ENCODE measurements around the gene EVI5. TPM values are rescaled to one million over a fixed set of nuclear protein-coding genes. Genes with fewer than 3 reads are reported as not detected.

Gene EVI5
- total RNA-seq, 2 donors from 2014 or later = 7.9 to 18.9 TPM

GRCh38 chr1:92481599-92481925 is 303.3 kb downstream of the EVI5 start:
- Histone ChIP-seq H3K4me1 (peaks cover 56% of the 10 kb centered on the region), H3K27ac (no peak overlapping the region), H3K9me3 (no peaks in the 10 kb centered on the region), H3K27me3 (no peaks in the 10 kb centered on the region), H3K36me3 (replicated peaks in 1 of 2; ENCODE audit: insufficient read depth in 1 of 2, low read depth in 2 of 2) (no peaks in the 10 kb centered on the region), H3K4me3 (no peak overlapping the region)
- DNase-seq = no peak
- TF ChIP-seq POLR2A (IDR thresholded peaks at IDR 0.05) = no peak
- TF ChIP-seq, protein P1, sequence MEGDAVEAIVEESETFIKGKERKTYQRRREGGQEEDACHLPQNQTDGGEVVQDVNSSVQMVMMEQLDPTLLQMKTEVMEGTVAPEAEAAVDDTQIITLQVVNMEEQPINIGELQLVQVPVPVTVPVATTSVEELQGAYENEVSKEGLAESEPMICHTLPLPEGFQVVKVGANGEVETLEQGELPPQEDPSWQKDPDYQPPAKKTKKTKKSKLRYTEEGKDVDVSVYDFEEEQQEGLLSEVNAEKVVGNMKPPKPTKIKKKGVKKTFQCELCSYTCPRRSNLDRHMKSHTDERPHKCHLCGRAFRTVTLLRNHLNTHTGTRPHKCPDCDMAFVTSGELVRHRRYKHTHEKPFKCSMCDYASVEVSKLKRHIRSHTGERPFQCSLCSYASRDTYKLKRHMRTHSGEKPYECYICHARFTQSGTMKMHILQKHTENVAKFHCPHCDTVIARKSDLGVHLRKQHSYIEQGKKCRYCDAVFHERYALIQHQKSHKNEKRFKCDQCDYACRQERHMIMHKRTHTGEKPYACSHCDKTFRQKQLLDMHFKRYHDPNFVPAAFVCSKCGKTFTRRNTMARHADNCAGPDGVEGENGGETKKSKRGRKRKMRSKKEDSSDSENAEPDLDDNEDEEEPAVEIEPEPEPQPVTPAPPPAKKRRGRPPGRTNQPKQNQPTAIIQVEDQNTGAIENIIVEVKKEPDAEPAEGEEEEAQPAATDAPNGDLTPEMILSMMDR (IDR thresholded peaks at IDR 0.05) = no peak
- WGBS, 2 donors = 56 to 77% methylated on average over 12 of the region's 12 CpGs
- intact Hi-C loops (cut with DNase I) = no loop called here
- no peak for ATAC-seq

- H3K36me3 ChIP-seq (replicated peaks in 1 of 2; ENCODE audit: insufficient read depth in 1 of 2, low read depth in 2 of 2) = no peaks in the 10 kb centered on the region
- H3K27me3 ChIP-seq = no peaks in the 10 kb centered on the region
- no peak overlapping the region for H3K4me3 ChIP-seq
- ATAC-seq (no peak), DNase-seq (no peak)
- WGBS, 2 donors = 67 to 83% methylated on average over 34 to 52 of the region's 65 CpGs
- H3K4me1 ChIP-seq = peaks cover 53% of the 10 kb centered on the region
- H3K27ac ChIP-seq = no peak overlapping the region
- H3K9me3 ChIP-seq = no peaks in the 10 kb centered on the region
- intact Hi-C loops (cut with DNase I) = no loop called here
- no peak for TF ChIP-seq POLR2A (IDR thresholded peaks at IDR 0.05)
- TF ChIP-seq, protein P1 (IDR thresholded peaks at IDR 0.05) = no peak
Measured at GRCh38 chr1:92480813-92481598, 303.9 kb downstream of the EVI5 start.

DNA sequence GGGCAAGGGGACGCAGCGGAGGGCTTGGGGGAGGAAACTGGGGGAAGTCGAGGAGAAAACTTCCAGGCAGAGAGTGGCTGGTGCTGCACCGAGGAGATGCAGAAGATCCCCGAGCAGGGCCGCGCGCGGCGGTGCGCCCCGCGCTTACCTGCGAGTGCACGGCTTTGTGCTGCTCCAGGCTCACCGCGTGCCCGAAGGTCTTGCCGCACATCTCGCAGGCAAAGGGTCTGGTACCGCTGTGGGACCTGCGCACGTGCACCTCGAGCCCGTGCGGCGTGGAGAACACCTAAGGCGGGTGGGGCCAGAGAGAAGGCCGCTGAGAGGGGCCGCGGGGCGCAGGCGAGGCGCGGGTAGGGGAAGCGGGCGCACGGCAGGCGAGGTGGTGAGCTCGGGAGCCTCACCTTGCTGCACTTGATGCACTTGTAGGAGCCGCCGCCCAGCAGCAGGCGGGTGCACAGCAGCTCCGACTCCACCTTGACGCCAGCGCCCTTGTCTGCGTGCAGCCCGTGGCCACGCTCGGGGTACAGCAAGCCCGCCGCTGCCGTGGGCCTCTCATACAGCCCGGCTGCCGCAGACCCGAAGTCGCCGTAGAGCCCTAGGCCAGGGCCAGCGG is 304.6 kb downstream of the EVI5 start:
- Histone ChIP-seq H3K4me3 (no peak overlapping the region), H3K9me3 (no peaks in the 10 kb centered on the region), H3K27ac (no peak overlapping the region), H3K27me3 (no peaks in the 10 kb centered on the region), H3K36me3 (replicated peaks in 1 of 2; ENCODE audit: insufficient read depth in 1 of 2, low read depth in 2 of 2) (no peaks in the 10 kb centered on the region), H3K4me1 (peaks cover 46% of the 10 kb centered on the region)
- DNase-seq (no peak), ATAC-seq (no peak)
- intact Hi-C loops (cut with DNase I) = no loop called here
- TF ChIP-seq, protein P1 (IDR thresholded peaks at IDR 0.05) = no peak
- TF ChIP-seq POLR2A (IDR thresholded peaks at IDR 0.05) = no peak
- 72 to 88% methylated on average over 39 to 51 of the region's 59 CpGs for WGBS, 2 donors

GRCh38 chr1:92479587-92479986 is 305.3 kb downstream of the EVI5 start:
- Histone ChIP-seq H3K4me3 (no peak overlapping the region), H3K9me3 (no peaks in the 10 kb centered on the region), H3K36me3 (replicated peaks in 1 of 2; ENCODE audit: insufficient read depth in 1 of 2, low read depth in 2 of 2) (no peaks in the 10 kb centered on the region), H3K4me1 (peaks cover 39% of the 10 kb centered on the region), H3K27me3 (no peaks in the 10 kb centered on the region), H3K27ac (no peak overlapping the region)
- intact Hi-C loops (cut with DNase I) = no loop called here
- TF ChIP-seq POLR2A (IDR thresholded peaks at IDR 0.05) = no peak
- TF ChIP-seq, protein P1 (IDR thresholded peaks at IDR 0.05) = no peak
- DNase-seq (no peak), ATAC-seq (no peak)
- WGBS, 2 donors = 91 to 93% methylated on average over 9 of the region's 9 CpGs

Measured in body of pancreas (tissue), 4 donors.